HG03439 (cell line): ENCODE results near the gene BPIFB6.

ENCODE experiments used
- ATAC-seq: cut with Tn5 transposase; IDR thresholded peaks from one replicate; pipeline ENCODE4 v1.9.1; 2021; ENCODE audit warnings: mild to moderate bottlenecking, moderate library complexity; ENCODE audit not compliant: unreplicated experiment

BPIFB6 gene, protein sequence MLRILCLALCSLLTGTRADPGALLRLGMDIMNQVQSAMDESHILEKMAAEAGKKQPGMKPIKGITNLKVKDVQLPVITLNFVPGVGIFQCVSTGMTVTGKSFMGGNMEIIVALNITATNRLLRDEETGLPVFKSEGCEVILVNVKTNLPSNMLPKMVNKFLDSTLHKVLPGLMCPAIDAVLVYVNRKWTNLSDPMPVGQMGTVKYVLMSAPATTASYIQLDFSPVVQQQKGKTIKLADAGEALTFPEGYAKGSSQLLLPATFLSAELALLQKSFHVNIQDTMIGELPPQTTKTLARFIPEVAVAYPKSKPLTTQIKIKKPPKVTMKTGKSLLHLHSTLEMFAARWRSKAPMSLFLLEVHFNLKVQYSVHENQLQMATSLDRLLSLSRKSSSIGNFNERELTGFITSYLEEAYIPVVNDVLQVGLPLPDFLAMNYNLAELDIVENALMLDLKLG

GRCh38 chr20:33031531-33031930 lies at the start of gene BPIFB6:
TSS of gene BPIFB6 (plus strand) at chr20:33031648. CDS start at chr20:33031648, 0 bp downstream.
- no peak for ATAC-seq

- no peak for ATAC-seq
Measured at GRCh38 chr20:32982617-32983458, 48.6 kb upstream of the BPIFB6 start.

GRCh38 chr20:32983459-32984112 lies 47.9 kb upstream of the BPIFB6 start:
- ATAC-seq = no peak

DNA sequence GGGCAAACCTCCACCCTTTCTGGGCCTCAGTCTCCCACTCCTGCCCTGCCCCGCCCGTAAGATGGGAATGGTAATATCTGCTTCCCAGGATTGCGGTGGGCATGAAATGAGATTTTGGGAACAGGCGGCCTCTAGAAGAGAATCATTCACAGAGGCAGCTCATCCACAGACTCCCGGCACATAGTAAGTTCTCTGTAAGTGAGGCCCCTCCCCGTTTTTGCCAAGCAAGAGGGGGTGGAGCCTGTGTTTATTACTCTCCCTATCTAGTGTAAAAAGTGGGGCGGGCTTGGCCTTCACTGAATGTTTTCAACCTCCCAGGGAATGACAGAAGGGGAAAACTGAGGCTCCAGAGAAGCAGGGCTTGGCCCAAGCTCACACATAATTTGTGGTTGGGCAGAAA lies 47.3 kb upstream of the BPIFB6 start:
- no peak for ATAC-seq

DNA sequence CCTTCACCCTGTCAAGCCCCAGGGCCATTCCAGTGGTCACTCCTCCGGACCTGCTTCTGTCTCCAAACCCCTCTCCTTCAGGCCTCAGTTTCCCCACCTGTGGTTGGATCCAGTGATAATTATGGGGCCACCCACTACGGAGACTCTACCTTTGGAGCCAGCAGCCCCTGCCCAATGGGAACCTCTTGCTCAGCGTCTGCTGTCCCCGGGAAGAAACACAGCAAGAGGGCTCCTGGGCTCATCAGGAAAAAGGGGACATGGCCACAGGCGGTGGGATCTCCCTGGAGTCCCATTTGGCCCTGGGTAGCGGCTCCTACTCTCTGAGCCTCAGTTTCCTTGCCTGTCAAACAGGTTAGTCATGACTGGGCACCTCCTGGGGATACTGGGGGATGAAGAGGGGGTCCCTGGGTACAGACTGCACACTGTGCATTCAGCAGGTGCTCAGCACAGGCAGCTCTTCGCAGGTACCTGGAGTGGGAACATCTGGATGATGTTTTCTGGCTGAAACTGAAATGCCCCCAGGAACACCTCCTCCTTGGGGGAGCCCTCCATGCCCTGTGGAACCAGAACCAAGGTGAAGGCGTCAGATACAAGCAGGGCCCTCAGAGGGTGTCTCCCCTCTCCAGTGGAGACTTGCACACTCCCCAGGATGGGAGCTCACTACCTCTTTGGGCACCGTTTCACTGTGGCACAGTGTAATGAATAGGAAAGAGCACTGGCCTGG lies 46.7 kb upstream of the BPIFB6 start:
- ATAC-seq = no peak

DNA sequence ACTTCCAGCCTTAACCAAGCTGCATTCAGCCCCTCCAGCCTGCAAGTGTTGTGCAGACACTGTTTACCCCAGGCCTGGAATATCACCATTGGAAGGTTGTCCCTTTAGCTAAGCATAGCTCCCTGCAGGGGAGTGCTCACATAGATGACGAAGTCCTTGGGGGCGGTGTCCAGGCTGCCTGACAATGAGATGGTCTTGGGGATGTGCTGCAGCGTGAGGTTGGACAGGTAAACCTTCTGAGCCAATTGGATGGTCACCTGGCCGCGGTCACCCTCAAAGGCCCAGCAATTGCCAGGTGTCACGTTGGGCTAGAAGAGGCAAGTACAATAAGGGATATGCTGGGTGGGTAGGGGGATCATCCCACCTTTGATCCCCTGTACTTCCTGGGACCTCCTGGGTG lies 45.9 kb upstream of the BPIFB6 start:
- no peak for ATAC-seq

DNA sequence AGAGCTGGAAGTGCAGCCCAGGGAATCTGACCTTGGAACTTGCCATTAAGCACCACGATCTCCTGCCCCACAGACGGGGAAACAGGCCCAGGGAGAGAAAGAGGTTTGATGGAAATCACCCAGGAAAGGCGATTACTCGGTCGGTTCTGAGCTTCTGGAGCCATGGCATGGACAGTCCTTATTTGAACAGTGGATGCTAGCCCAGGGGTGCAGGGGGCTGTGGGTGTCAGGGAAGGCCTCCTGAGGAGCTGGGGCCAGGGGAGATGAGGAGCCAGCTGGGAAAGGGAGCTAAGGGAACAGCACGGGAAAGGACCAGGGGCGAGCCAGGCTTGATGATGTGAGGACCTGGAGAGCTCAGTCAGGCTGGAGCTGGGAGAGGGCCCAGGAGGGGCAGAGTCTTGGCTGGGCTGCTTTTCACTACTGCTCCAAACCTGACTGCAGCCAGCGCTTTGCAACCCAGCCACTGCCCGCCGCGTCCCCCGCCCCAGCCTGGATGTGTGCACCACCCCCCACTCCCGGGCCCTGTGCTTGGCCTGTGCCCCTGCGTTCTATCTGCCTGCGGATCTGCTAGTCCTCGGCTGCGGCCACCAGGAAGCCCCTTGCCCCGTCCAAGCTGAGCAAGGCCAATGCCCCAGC lies 45.0 kb upstream of the BPIFB6 start:
- no peak for ATAC-seq

GRCh38 chr20:32987044-32987825 lies 44.2 kb upstream of the BPIFB6 start:
- no peak for ATAC-seq

DNA sequence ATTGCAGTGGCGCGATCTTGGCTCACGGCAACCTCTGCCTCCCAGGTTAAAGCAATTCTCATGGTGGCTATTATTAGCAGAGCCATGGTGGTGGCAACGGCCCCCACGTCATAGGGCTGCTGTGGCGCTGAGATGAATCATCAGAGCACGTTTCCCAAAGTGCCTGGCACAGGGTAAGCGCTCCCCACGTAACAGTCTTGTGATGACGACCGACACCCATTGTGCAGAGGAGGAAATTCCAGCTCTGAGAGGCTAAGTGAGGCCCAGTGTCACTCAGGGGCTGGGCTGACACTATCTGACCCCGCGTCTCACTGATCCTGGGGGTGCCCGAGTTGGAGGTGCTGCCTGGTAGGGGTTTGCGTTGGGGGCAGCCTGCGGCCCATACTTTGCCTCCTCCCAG lies 43.4 kb upstream of the BPIFB6 start:
- no peak for ATAC-seq

GRCh38 chr20:32989507-32990283 lies 41.8 kb upstream of the BPIFB6 start:
- no peak for ATAC-seq

GRCh38 chr20:32990426-32990825 lies 41.0 kb upstream of the BPIFB6 start:
- ATAC-seq = no peak

DNA sequence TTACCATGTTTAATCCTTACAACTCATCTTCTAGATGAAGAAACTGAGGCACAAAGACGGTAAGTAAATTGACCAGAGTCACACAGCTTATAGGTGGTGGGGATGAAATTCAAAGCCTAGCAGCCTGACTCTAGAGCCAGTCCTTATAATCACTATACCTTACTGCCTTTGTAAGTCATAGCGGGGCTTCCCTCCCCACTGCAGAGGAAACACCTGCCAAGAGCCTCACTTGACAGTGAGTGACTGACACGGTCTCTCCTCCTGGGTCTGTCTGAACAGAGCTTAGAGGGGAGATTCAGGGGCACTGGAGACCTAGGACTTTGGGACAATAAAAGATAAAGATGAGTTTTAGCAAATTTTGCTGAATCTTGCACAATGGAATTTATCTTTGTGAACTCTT lies 40.1 kb upstream of the BPIFB6 start:
- ATAC-seq = no peak

- ATAC-seq = no peak
Measured at GRCh38 chr20:32991792-32992641, 39.4 kb upstream of the BPIFB6 start.

- ATAC-seq = no peak
Measured at GRCh38 chr20:32993496-32994050, 37.9 kb upstream of the BPIFB6 start.

GRCh38 chr20:32995802-32996201 lies 35.6 kb upstream of the BPIFB6 start:
- no peak for ATAC-seq

DNA sequence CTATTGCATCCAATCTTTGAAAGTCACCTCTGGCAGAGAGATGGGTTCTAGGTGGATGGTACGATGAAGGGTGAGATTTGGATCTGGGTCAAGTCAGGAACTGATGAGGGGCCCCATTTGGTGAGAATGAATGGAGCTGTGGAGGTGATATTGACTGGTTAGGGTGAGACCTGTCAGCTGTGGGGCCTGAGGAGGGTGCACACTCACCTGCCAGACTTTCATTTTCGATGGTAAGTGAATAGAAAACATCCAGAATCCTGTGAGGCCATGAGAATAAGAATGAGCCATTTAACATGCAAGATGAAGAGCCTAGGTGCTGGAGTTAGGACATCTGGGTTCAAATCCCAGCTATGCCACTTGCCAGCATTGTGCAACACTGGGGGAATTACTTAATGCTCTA lies 34.0 kb upstream of the BPIFB6 start:
- no peak for ATAC-seq

DNA sequence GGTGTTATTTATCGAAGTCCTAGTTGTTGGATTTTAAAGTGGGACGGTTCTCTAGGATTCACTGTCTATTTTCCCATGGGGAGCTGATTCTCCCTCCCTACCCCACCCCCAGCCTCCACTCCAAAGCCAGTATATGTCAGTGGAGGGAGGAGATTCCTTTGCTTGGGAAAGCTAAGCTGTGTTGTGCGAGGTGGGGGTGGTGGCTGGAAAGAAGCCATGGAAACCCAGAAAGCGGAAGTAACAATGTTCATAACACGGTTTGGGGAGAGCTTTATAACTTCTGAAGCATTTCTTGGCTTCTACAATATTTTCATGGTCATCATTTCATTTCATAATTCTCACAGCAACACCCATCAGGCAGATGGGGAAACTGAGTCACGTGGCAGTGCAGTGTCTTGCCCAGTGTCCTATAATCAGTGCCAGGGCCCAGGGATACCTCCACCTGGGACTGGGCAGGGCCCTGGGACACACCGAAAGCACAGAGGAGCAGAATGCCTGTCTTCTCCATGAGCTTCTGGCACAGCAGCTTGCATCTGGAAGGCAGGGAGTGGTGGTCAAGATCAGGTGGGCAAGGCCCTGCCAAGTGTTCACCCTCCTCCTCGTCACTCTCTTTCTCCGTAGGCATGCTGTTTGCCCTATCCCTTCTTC lies 31.7 kb upstream of the BPIFB6 start:
- no peak for ATAC-seq
